OCI-LY3 (cell line): ENCODE results near the gene NPHP4.

ENCODE experiments used
- H2AFZ ChIP-seq: fragments of 200-600, 300-600 bp; shearing (Covaris generic); 2 replicates; pipeline ENCODE4 v1.6.0; 2014; ENCODE audit warnings: antibody characterized with exemption, low read depth, low read length
- H3K27ac ChIP-seq: fragments of 200-600, 300-600 bp; sonication (generic); 2 replicates; pipeline ENCODE4 v1.5.1; 2014; ENCODE audit warnings: mild to moderate bottlenecking, low read length, moderate library complexity, mixed read lengths
- H3K27me3 ChIP-seq: fragments of 200-600, 300-600 bp; sonication (generic); 2 replicates; pipeline ENCODE4 v1.6.1; 2014; ENCODE audit warnings: low read depth, low read length, mixed read lengths
- H3K36me3 ChIP-seq: fragments of 200-600, 300-600 bp; sonication (generic); replicated peaks from 2 replicates; pipeline ENCODE3; 2014; ENCODE audit warnings: low read depth, low read length, mixed read lengths
- H3K4me1 ChIP-seq: fragments of 300-600, 200-600 bp; sonication (generic); 2 replicates; pipeline ENCODE4 v1.6.1; 2014; ENCODE audit warnings: low read length, mixed read lengths
- H3K4me2 ChIP-seq: fragments of 200-600, 300-600 bp; sonication (generic); 2 replicates; pipeline ENCODE4 v1.6.1; 2014; ENCODE audit warnings: low read length, mixed read lengths
- H3K4me3 ChIP-seq: fragments of 300-600, 200-600 bp; sonication (generic); 2 replicates; pipeline ENCODE4 v1.5.1; 2014; ENCODE audit warnings: antibody characterized with exemption, mild to moderate bottlenecking, low read length, moderate library complexity
- H3K79me2 ChIP-seq: fragments of 300-600, 200-600 bp; shearing (Covaris generic); 2 replicates; pipeline ENCODE4 v1.6.1; 2014; ENCODE audit warnings: mild to moderate bottlenecking, low read length, mixed read lengths
- H3K9ac ChIP-seq: fragments of 300-600, 200-600 bp; shearing (Covaris generic); 2 replicates; pipeline ENCODE4 v1.6.0; 2014; ENCODE audit warnings: mild to moderate bottlenecking, low read length, moderate library complexity
- H3K9me3 ChIP-seq: fragments of 200-600, 300-600 bp; shearing (Covaris generic); 2 replicates; pipeline ENCODE4 v1.6.1; 2014; ENCODE audit warnings: low read length, mixed read lengths; ENCODE audit not compliant: insufficient read depth
- H4K20me1 ChIP-seq: fragments of 200-600, 300-600 bp; sonication (generic); 2 replicates; pipeline ENCODE4 v1.6.1; 2016; ENCODE audit warnings: low read length, mixed read lengths; ENCODE audit not compliant: insufficient read depth
- CTCF ChIP-seq: fragments of 200-600, 300-600 bp; sonication (generic); IDR thresholded peaks from 2 replicates; pipeline ENCODE4 v1.5.1; 2014; ENCODE audit warnings: antibody characterized with exemption, low read length, low read depth
- EZH2phosphoT487 ChIP-seq: fragments of 200-600 bp; shearing (Covaris generic); IDR thresholded peaks from 2 replicates; pipeline ENCODE4 v1.6.1; 2018; ENCODE audit warnings: antibody characterized with exemption, mixed run types, low read depth

Gene NPHP4

DNA sequence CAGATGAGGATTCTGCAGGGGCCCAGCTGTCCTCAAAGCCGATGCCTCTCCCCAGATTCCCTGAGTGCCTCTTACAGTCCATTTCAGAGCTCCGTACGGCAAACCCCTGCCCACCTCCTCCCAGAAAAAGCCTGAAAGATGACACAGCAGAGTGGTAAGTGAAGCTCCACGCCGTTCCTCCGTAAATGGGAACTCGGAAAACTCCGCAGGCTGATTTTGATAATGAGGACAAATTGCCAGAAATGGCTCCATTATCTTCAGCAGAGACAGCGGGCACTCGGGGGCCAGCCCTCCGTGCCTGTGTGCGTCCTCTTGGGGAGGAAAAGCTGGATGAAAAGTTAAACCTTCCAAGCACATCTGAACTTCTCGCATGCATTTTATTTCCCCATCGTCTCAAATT is 81.1 kb downstream of the NPHP4 start:
- no peak for TF ChIP-seq EZH2phosphoT487
- peaks cover 3% of the 10 kb centered on the region; the same call in 1 of the 2 replicates for H3K4me1 ChIP-seq
- H3K9me3 ChIP-seq: no peaks in the 10 kb centered on the region
- no peaks in the 10 kb centered on the region for H3K79me2 ChIP-seq
- no peaks in the 10 kb centered on the region for H3K36me3 ChIP-seq
- H4K20me1 ChIP-seq: no peaks in the 10 kb centered on the region
- H3K27me3 ChIP-seq: no peaks in the 10 kb centered on the region
- no peak overlapping the region for H3K9ac ChIP-seq
- H3K4me2 ChIP-seq: no peak overlapping the region
- H3K27ac ChIP-seq: no peak overlapping the region
- H2AFZ ChIP-seq: no peak overlapping the region
- H3K4me3 ChIP-seq: no peak overlapping the region

DNA sequence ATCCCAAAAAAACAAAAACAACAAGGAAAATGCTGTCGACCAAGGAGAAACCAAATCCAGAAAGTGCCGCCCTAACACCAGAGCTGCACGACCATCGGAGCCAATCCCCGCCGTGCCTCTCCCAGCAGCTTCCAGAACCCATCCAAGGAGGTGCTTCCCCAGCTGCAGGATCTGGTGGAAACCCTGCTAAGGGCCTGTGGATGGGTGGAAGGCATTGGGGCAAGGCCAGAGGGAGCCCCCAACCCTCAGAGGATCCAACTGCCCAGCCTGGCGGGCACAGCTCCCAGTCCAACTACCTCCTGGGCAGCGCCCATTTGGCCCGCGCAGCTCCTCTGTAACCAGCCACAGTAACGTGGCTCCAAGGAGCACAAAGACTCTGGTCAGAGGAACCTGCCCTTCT is 81.6 kb downstream of the NPHP4 start:
- H4K20me1 ChIP-seq: no peaks in the 10 kb centered on the region
- peaks cover under 1% of the 10 kb centered on the region; the same call in 1 of the 2 replicates for H3K4me1 ChIP-seq
- no peak overlapping the region for H3K4me2 ChIP-seq
- no peaks in the 10 kb centered on the region for H3K79me2 ChIP-seq
- no peak overlapping the region for H2AFZ ChIP-seq
- no peaks in the 10 kb centered on the region for H3K27me3 ChIP-seq
- H3K9me3 ChIP-seq: no peaks in the 10 kb centered on the region
- no peak overlapping the region for H3K4me3 ChIP-seq
- H3K9ac ChIP-seq: no peak overlapping the region
- no peak overlapping the region for H3K27ac ChIP-seq
- no peak for TF ChIP-seq EZH2phosphoT487
- no peak for TF ChIP-seq CTCF
- no peaks in the 10 kb centered on the region for H3K36me3 ChIP-seq

DNA sequence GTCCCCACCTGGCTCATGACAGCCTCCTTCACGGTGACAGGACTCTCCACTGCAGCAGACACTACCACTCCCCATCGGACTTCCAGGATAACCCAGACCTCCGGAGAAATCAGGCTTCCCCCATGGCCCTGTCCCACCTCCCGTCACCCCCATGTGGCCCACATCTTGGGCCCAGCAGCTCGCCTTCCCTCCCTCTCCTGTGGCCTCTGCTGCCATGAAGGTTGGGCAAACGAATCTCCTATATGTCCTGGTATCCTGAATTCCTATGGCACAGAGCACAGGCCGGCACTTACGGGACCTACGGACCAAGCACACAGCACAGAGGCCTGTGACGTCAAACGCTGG is 82.0 kb downstream of the NPHP4 start:
- Histone ChIP-seq H2AFZ (no peak overlapping the region), H3K79me2 (no peaks in the 10 kb centered on the region), H4K20me1 (no peaks in the 10 kb centered on the region), H3K27ac (no peak overlapping the region), H3K4me1 (no peaks in the 10 kb centered on the region), H3K36me3 (no peaks in the 10 kb centered on the region), H3K9ac (no peak overlapping the region), H3K4me2 (no peak overlapping the region), H3K9me3 (no peaks in the 10 kb centered on the region), H3K4me3 (no peak overlapping the region), H3K27me3 (no peaks in the 10 kb centered on the region)
- TF ChIP-seq EZH2phosphoT487 (no peak), CTCF (no peak)

DNA sequence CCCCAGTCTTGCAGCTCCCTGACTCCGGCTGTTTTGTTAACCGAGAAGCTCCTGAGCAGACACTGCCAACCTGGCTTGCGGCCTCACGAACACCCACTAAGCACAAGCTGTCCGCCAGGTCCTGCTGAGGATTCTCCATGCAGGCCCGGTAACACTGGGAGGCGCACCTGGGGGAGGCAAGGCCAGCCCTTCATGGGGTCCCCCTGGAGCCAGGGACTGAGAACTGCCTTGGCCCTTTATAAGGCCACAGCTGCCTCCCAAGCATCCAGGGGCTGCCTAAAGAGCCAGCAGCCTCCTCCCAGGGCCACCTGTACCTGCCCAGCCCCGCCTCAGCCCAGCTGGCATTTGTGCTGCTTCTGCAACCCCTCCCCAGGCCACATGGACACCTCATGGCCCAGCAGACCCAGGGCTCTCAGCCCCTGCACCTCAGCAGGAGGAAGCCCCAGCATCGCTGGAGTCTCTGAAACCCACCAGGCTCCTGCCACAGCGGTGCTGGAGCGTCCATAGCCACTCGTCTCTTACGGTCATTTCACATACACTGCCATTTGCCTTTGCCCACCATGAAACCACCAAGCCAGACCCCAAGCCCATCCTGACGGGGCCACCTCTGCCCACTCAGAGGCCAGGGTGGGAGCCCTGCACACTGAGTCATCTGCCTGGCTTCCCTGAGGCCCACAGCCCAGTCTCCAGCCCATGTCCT is 82.5 kb downstream of the NPHP4 start:
- no peaks in the 10 kb centered on the region for H3K4me1 ChIP-seq
- no peaks in the 10 kb centered on the region for H3K79me2 ChIP-seq
- no peaks in the 10 kb centered on the region for H3K36me3 ChIP-seq
- H3K27ac ChIP-seq: no peak overlapping the region
- no peaks in the 10 kb centered on the region for H4K20me1 ChIP-seq
- H2AFZ ChIP-seq: no peak overlapping the region
- H3K4me2 ChIP-seq: no peak overlapping the region
- no peaks in the 10 kb centered on the region for H3K9me3 ChIP-seq
- H3K4me3 ChIP-seq: no peak overlapping the region
- H3K27me3 ChIP-seq: no peaks in the 10 kb centered on the region
- TF ChIP-seq EZH2phosphoT487: no peak
- no peak for TF ChIP-seq CTCF
- no peak overlapping the region for H3K9ac ChIP-seq
